Endodermal cell (in vitro differentiated cells): ENCODE measurements around the gene EFEMP2. TPM values are rescaled to one million over a fixed set of nuclear protein-coding genes. Genes with fewer than 3 reads are reported as not detected.

Experiments
- DNase-seq: peaks from one replicate; pipeline ENCODE4 v3.0.0-alpha.2; 2017
- H3K27ac ChIP-seq: 2 replicates; pipeline ENCODE4 v1.5.1; 2013; ENCODE audit warnings: mild to moderate bottlenecking, low read depth, low read length, moderate library complexity
- H3K27me3 ChIP-seq: 2 replicates; pipeline ENCODE4 v1.6.1; 2013; ENCODE audit warnings: mild to moderate bottlenecking, low read length, moderate library complexity; ENCODE audit not compliant: insufficient read depth, control insufficient read depth, poor library complexity, severe bottlenecking
- H3K36me3 ChIP-seq: 2 replicates; pipeline ENCODE4 v1.7.0; 2013; ENCODE audit warnings: mild to moderate bottlenecking, low read length, moderate library complexity; ENCODE audit not compliant: control insufficient read depth, insufficient read depth
- H3K4me1 ChIP-seq: one replicate; pipeline ENCODE4 v1.7.0; 2013; ENCODE audit warnings: low read length; ENCODE audit not compliant: control insufficient read depth, insufficient read depth
- H3K4me3 ChIP-seq: 2 replicates; pipeline ENCODE4 v1.5.1; 2013; ENCODE audit warnings: mild to moderate bottlenecking, low read length, moderate library complexity
- H3K9ac ChIP-seq: 2 replicates; pipeline ENCODE4 v1.6.1; 2013; ENCODE audit warnings: mild to moderate bottlenecking, low read length, moderate library complexity; ENCODE audit not compliant: poor library complexity, severe bottlenecking; ENCODE audit errors: extremely low read depth
- H3K9me3 ChIP-seq: 2 replicates; pipeline ENCODE4 v1.6.1; 2013; ENCODE audit warnings: mild to moderate bottlenecking, low read length, moderate library complexity; ENCODE audit not compliant: control insufficient read depth
- H3K27ac Mint-ChIP-seq: 2 replicates; pipeline ENCODE4 v1.8.0; 2020; ENCODE audit warnings: mixed read lengths
- H3K27me3 Mint-ChIP-seq: 2 replicates; pipeline ENCODE4 v1.8.0; 2021; ENCODE audit warnings: mild to moderate bottlenecking, mixed read lengths; ENCODE audit not compliant: insufficient read depth
- H3K36me3 Mint-ChIP-seq: 2 replicates; pipeline ENCODE4 v1.8.0; 2020; ENCODE audit warnings: low read depth, mixed read lengths
- H3K4me1 Mint-ChIP-seq: 2 replicates; pipeline ENCODE4 v1.8.0; 2020; ENCODE audit warnings: mixed read lengths
- H3K4me3 Mint-ChIP-seq: 2 replicates; pipeline ENCODE4 v1.8.0; 2020; ENCODE audit warnings: mild to moderate bottlenecking, moderate library complexity, mixed read lengths
- H3K9me3 Mint-ChIP-seq: 2 replicates; pipeline ENCODE4 v1.8.0; 2020; ENCODE audit warnings: mild to moderate bottlenecking, mixed read lengths
- WGBS, 2 experiments: methylation state at CpG; one replicate each; pipeline versions ENCODE4 v1.1.5 to v1.1.7; 2013; ENCODE audit warnings: missing lambda C conversion rate in 2 of 2, mixed read lengths in 1 of 2; ENCODE audit not compliant: insufficient coverage in 1 of 2, insufficient read length in 1 of 2; 5-methylcytosine and 5-hydroxymethylcytosine counted together
- total RNA-seq, 2 donors: library from RNA; stranded (reverse); fragmentation: NEBNext Ultra II Directional in 1 of 2; extraction: Animal tissue kit (Norgen Biotek cat#: 25700) in 1 of 2; gene quantifications; 2 replicates in 1 of 2; 3 replicates in 1 of 2; pipeline ENCODE4 v1.2.1, GENCODE V29; 2021
- TF ChIP-seq, protein P1 (sequence below): fragments of 200-600 bp; sonication (generic); conservative IDR thresholded peaks from 2 replicates; pipeline ENCODE4 v1.5.0; 2021; ENCODE audit warnings: antibody characterized with exemption, mild to moderate bottlenecking

The EFEMP2 gene
- total RNA-seq, 2 donors from 2014 or later: 84.5 to 99.6 TPM

DNA sequence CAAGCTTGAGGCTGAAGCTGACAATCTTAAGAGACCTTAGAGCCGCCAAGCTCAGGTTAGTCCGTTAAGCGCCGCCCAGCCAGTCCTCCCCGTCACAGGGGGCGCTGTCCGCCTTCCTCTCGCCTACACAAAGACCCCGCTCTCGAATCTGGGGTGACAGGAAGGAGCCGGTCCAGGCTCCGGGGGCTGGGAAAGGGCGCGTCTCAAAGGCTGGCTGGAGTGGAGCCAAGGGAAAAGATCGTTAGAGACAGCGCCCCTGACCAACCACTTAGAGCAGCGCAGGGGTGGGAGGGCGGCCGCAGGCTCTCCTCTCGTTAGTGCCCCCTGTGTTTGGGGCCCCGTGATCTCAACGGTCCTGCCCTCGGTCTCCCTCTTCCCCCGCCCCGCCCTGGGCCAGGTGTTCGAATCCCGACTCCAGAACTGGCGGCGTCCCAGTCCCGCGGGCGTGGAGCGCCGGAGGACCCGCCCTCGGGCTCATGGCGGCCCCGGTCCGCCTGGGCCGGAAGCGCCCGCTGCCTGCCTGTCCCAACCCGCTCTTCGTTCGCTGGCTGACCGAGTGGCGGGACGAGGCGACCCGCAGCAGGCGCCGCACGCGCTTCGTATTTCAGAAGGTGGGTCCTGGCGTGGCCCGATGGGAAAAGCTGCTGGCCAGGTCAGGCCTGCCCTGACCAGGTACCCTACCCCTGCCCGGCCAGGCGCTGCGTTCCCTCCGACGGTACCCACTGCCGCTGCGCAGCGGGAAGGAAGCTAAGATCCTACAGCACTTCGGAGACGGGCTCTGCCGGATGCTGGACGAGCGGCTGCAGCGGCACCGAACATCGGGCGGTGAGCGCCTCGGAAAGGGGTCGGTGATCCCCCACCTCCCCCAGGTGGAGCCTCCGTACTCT lies 12.1 kb downstream of the EFEMP2 start, which contains the start of gene MUS81:
Gene MUS81 (plus strand): TSS at position 156 of the 887 bp plus-strand sequence. CDS start 321 bp downstream, at position 477.
- Mint-ChIP-seq H3K4me3 (peak within 1 kb of the TSS; percentile 88), H3K27ac (peak within 1 kb of the TSS; percentile 97), H3K4me1 (peaks cover 21% of the 10 kb centered on the region), H3K9me3 (no peaks in the 10 kb centered on the region), H3K27me3 (no peaks in the 10 kb centered on the region), H3K36me3 (peaks cover 49% of the 10 kb centered on the region)
- TF ChIP-seq, protein P1, sequence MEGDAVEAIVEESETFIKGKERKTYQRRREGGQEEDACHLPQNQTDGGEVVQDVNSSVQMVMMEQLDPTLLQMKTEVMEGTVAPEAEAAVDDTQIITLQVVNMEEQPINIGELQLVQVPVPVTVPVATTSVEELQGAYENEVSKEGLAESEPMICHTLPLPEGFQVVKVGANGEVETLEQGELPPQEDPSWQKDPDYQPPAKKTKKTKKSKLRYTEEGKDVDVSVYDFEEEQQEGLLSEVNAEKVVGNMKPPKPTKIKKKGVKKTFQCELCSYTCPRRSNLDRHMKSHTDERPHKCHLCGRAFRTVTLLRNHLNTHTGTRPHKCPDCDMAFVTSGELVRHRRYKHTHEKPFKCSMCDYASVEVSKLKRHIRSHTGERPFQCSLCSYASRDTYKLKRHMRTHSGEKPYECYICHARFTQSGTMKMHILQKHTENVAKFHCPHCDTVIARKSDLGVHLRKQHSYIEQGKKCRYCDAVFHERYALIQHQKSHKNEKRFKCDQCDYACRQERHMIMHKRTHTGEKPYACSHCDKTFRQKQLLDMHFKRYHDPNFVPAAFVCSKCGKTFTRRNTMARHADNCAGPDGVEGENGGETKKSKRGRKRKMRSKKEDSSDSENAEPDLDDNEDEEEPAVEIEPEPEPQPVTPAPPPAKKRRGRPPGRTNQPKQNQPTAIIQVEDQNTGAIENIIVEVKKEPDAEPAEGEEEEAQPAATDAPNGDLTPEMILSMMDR: peak; percentile 97
- peak within 1 kb of the TSS; percentile 97 for H3K4me3 ChIP-seq
- peak; percentile 99 for DNase-seq
- peaks cover 53% of the 10 kb centered on the region for H3K36me3 ChIP-seq
- peaks cover 10% of the 10 kb centered on the region for H3K4me1 ChIP-seq
- H3K27ac ChIP-seq: peak within 1 kb of the TSS; percentile 93
- WGBS, 2 experiments: 0 to 1% methylated on average over 41 to 78 of the region's 78 CpGs
- H3K9ac ChIP-seq: peak within 1 kb of the TSS; percentile 84
- no peaks in the 10 kb centered on the region for H3K27me3 ChIP-seq
- H3K9me3 ChIP-seq: no peaks in the 10 kb centered on the region

DNA sequence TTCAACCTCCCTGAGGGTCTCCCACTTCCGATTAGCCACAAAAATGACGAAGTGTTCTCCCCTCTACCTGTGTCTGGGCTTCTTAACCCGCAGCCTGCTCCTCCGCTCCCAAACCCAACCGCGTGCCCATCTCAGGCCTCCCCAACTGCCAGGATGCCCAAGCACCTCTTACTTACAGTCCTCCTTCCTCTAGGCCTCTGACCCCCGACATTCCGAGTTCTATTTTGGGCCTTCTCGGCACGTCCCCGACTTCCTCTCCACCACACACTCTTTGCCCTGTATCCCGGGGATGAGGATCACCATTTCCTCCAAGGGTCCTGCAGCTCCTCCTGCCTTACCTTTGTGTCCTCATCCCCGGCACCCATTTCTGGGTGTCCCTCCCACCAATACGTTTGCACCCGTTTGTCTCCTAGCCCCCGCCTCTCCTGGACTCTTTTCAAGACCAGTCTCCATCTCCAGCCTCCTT lies 12.8 kb downstream of the EFEMP2 start:
- Mint-ChIP-seq H3K4me1 (peaks cover 21% of the 10 kb centered on the region), H3K36me3 (peaks cover 48% of the 10 kb centered on the region), H3K4me3 (peak overlapping the region; percentile 88), H3K9me3 (no peaks in the 10 kb centered on the region), H3K27ac (peak overlapping the region; percentile 97), H3K27me3 (no peaks in the 10 kb centered on the region)
- Histone ChIP-seq H3K4me1 (peaks cover 10% of the 10 kb centered on the region), H3K9me3 (no peaks in the 10 kb centered on the region), H3K9ac (peak overlapping the region; percentile 64), H3K4me3 (peak overlapping the region; percentile 97), H3K36me3 (peaks cover 53% of the 10 kb centered on the region), H3K27me3 (no peaks in the 10 kb centered on the region), H3K27ac (peak overlapping the region; percentile 91)
- no peak for DNase-seq
- TF ChIP-seq, protein P1: no peak
- WGBS, 2 experiments: 2% methylated on average over 16 of the region's 16 CpGs

DNA sequence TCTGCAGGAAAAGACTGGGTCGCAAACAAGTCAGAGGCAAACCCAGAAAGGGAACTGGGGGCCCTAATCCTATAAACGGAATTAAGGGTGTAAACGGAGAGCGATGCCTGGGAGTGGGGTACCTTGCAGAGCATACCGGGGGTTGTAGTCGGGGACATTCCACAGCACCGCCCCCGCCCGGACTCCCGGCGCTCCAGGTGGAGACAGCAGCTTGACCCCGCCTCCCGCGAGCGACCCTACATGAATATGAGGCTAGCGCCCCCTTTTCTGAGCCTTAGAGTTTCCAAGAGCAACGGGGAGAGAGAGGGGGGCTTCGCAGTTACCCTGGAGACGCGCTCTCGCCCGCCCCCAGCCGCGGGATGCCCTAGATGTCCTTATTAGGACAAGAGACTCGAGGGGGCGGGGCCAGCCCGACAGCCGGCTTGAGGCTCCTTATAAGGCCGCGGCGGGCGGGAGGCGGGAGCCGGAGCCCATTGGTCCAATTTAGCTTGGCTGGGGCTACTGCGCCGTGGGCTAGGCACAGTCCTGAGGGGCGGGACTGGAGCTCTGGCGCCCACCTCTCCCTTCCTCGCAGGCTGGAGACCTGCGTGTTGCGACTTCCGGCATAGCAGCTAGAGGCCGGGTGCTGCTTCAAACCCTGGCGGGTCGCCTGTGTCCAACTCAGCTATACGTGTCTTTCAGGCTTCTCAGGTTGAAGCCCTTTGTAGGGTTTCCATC lies 13.3 kb downstream of the EFEMP2 start:
- peaks cover 51% of the 10 kb centered on the region for H3K36me3 Mint-ChIP-seq
- Histone ChIP-seq H3K9ac (peak overlapping the region; percentile 84), H3K4me3 (peak overlapping the region; percentile 97), H3K9me3 (no peaks in the 10 kb centered on the region), H3K27me3 (no peaks in the 10 kb centered on the region), H3K4me1 (peaks cover 10% of the 10 kb centered on the region), H3K27ac (peak overlapping the region; percentile 93), H3K36me3 (peaks cover 54% of the 10 kb centered on the region)
- peak overlapping the region; percentile 88 for H3K4me3 Mint-ChIP-seq
- peak overlapping the region; percentile 97 for H3K27ac Mint-ChIP-seq
- TF ChIP-seq, protein P1: peak; percentile 44
- 0% methylated on average over 29 to 46 of the region's 46 CpGs for WGBS, 2 experiments
- H3K9me3 Mint-ChIP-seq: no peaks in the 10 kb centered on the region
- H3K27me3 Mint-ChIP-seq: no peaks in the 10 kb centered on the region
- peak; percentile 99 for DNase-seq
- peaks cover 21% of the 10 kb centered on the region for H3K4me1 Mint-ChIP-seq
